Non-pigmented ciliary epithelial cell (primary cell): ENCODE measurements around the gene ZSCAN5B.
A peak's percentile ranks its signal among the peaks of the same experiment; 100 is the strongest.
"Not testable (repeated sequence)": the region's sequence is repeated elsewhere in the genome, so short reads cannot be mapped to it uniquely, and the experiment has no call there.

ENCODE experiments used
- DNase-seq: peaks from one replicate; pipeline ENCODE4 v3.0.0-alpha.2; 2010; ENCODE audit warnings: low read depth

Gene ZSCAN5B

DNA sequence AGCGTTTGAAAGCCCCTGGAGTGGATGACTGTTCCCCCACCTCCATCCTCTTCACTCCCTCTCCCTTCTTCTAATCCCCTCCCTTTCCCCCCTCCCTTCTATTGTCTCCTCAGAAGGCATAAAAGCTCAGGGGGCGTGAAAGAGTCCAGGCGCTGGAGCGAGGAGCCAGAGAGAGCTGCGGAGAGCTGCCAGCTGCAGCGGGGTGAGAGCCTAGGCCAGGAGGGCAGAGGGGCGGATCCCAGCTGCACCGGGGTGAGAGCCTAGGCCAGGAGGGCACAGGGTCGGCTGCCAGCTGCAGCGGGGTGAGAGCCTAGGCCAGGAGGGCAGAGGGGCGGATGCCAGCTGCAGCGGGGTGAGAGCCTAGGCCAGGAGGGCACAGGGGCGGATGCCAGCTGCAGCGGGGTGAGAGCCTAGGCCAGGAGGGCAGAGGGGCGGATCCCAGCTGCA is 21.7 kb downstream of the ZSCAN5B start, which contains the start of gene GALP:
GALP (plus strand) TSS at position 148 of the 447 bp plus-strand sequence. CDS start 1,101 bp downstream, outside the sequence.
- DNase-seq: not testable (repeated sequence)

DNA sequence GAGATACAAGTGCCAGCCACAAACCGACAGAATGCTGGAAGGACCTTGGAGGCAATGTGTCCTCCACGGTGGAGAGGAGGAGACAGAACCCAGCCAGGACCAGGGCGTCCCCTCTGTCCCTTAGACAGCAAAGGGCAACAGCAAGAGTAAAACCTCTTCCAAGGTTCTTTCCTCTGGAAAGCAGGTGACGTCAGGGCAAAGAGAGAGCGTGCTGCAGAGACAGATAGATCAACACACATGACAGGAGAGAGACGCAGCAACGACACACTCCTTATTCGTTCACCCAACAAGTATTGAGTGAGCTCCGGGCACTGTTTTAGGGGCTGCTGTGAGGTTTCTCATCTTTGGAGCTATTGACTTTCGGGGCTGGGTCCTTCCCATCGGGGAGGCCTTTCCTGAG is 23.0 kb downstream of the ZSCAN5B start:
- DNase-seq: no peak

- DNase-seq: no peak
Measured at GRCh38 chr19:56174086-56174485, 23.5 kb downstream of the ZSCAN5B start.

DNA sequence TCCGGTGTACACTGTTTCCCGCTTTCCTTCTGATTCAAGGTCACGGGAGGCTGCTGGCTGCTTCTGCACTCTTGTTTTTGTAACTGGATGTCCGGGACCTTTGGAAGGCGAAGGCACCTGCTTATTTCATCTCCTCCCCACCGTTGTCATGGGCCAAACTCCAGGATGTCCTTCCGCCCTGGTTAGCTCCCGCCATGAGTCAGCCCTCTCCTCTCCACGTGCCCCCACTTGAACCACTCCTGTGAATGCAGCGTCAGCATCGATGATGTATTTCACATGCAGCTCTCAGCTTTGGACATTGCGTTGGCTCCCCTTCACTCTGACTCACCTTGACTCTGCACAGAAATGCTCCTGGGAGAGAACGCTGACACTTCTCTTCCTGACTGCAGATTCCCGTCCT is 27.3 kb downstream of the ZSCAN5B start:
- peak; percentile 8 for DNase-seq

GRCh38 chr19:56167064-56167578 is 30.5 kb downstream of the ZSCAN5B start:
- DNase-seq: no peak

DNA sequence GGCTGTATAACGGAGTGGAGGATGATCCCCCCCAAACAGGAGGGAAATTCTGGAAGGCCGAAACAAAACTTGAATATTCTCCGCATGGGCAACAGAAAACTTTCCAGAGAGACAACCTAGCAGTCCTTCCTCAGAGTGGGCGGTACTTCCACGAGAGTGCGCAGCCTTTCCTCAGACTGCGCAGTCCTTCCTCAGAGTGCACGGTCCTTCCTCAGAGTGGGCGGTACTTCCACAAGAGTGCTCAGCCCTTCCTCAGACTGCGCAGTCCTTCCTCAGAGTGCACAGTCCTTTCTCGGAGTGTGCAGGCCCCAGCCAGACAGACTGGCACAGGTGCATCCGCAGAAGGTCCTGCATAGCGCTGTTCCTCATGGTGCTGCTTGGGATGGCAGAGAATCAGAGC is 34.5 kb downstream of the ZSCAN5B start:
- DNase-seq: no peak

GRCh38 chr19:56162258-56162657 is 35.3 kb downstream of the ZSCAN5B start:
- DNase-seq: no peak

DNA sequence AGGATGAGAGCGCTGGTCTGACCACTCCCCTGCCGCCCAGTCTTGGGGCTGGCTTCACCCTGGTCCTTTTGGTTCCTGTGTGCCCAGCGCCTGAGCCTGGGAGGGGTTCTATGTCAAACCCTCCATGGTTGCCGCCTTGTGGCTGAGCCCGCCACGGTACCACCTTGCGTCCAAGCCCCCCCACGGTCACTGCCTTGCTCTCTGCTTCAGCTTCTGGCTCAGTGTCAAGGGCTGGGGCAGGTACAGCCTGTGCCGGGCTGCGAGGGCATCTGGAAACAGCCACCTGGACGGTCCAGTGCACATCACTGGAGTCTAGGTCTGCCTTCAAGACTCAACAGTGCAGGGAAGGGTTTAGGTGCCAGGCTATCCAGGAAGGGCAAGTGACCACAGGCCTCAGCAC is 36.0 kb downstream of the ZSCAN5B start:
- DNase-seq: no peak

GRCh38 chr19:56159622-56160271 is 37.8 kb downstream of the ZSCAN5B start:
- no peak for DNase-seq

- no peak for DNase-seq
Measured at GRCh38 chr19:56159009-56159559, 38.5 kb downstream of the ZSCAN5B start.

- DNase-seq: no peak
Measured at GRCh38 chr19:56158170-56158757, 39.3 kb downstream of the ZSCAN5B start.

- DNase-seq: no peak
Measured at GRCh38 chr19:56156768-56157167, 40.8 kb downstream of the ZSCAN5B start.

DNA sequence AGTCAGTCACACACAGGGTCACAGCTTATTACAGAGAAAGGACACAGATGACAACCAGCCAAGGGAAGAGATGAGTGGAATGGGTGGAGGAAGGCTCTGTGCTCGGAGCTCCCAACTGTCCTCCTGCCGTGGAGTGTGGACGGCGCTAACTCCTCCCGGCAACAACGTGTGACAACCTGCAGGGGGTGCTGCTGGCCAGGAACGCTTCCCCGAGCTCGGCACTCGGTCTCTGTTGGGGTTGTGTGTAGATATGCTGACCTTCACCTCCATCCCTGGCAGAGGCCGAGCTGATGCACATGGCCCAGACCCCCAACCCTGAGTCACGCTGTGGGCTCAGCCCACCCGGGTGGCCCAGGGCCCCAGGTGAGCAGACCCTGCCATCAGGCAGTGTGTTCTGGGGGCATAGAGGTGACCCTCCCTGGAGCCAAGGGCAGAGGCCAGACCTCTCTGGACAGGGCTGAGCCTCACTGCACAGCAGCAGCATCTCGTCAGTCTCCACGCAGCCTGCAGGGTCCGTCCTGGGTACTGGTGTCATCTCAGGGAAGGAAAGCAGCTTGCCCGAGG is 42.4 kb downstream of the ZSCAN5B start:
- no peak for DNase-seq

- DNase-seq: no peak
Measured at GRCh38 chr19:56153507-56153906, 44.1 kb downstream of the ZSCAN5B start.

DNA sequence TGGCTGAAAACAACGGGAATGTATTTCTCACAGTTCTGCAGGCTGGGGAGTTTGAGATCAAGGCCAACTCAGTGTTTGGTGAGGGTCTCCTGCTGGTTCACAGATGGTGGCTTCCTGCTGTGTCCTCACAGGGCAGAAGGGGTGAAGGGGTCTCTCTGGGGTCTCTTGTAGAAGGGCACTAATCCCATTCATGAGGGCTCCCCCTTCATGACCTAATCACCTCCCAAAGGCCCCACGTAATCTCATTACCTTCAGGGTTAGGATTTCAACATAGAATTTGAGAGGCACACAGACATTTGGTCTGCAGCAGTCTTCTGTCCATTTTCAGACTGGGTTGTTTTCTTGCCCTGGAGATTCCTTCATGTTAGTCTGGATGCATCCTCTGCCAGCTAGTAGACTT is 44.9 kb downstream of the ZSCAN5B start:
- DNase-seq: no peak

- DNase-seq: no peak
Measured at GRCh38 chr19:56150358-56150757, 47.2 kb downstream of the ZSCAN5B start.

- no peak for DNase-seq
Measured at GRCh38 chr19:56149656-56150038, 47.9 kb downstream of the ZSCAN5B start.

DNA sequence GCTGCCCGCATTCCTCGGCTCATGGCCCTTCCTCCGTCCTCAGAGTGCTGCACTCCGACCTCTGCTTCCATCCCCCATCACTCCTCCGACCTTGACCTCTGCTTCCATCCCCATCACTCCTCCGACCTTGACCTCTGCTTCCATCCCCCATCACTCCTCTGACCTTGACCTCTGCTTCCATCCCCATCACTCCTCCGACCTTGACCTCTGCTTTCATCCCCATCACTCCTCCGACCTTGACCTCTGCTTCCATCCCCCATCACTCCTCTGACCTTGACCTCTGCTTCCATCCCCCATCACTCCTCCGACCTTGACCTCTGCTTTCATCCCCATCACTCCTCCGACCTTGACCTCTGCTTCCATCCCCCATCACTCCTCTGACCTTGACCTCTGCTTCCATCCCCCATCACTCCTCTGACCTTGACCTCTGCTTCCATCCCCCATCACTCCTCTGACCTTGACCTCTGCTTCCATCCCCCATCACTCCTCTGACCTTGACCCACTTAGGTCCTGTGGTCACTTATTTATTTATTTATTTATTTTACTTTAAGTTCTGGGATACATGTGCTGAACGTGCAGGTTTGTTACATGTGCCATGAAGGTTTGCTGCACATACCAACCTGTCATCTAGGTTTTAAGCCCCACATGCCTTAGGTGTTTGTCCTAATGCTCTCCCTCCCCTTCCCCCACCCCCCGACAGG is 48.5 kb downstream of the ZSCAN5B start:
- not testable (repeated sequence) for DNase-seq

DNA sequence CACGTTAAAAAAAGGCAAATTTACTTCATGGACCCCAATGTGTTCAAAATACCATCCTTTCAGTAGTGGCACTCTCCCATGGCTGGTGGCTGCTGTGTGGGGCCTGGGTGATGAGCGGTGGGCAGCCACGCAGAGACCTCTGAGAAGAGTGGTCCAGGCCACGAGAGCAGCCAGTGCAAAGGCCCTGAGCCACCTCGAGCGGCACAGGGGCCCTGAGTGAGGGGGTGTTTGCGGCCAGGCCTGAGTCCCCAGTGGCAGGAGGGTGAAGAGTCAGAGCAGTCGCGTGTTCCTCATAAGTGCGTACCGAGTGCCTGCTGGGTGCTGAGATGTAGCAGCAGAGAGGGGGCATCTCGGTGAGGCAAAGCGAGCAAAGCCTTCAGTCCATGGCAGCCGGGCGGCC is 49.5 kb downstream of the ZSCAN5B start:
- no peak for DNase-seq

DNA sequence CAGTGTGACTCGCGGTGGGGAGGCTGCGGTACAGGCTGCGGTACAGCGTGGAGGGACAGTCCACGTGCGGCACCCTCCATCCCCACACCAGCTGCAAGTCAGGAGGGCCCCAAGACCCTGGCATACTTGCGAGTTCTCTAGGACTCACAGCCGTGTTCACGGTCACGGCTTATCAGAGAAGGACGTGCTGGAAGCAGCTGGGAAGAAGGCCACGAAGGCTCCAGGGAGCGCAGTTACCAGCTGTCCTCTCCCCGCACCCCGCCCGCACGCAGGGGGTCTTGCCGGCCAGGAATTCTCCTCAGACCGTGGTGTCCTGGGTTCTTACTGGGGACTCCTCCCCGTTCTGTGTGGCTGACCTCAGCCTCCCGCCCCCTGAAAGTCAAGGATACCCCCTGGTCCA is 50.3 kb downstream of the ZSCAN5B start:
- DNase-seq: no peak

- no peak for DNase-seq
Measured at GRCh38 chr19:56146904-56147303, 50.7 kb downstream of the ZSCAN5B start.

DNA sequence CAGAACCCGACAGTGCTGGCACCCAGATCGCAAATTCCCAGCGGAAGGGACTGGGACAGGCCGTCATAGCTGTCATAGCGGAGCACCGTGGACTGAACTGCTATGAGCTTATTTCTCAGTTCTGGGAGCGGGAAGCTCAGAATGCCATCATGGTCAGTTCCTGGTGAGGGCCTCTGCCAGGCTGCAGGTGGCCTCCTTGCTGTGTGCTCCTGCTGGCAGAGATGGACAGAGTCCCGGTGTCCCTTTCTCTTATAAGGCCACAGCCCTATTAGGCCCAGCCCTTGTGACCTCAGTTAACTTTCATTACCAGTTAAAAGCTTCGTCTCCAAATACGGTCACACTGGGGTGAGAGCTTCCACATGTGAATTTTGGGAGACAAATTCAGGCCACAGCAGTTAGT is 51.9 kb downstream of the ZSCAN5B start:
- no peak for DNase-seq
